ENCODE measurements around the gene CHI3L1.

The CHI3L1 gene

DNA sequence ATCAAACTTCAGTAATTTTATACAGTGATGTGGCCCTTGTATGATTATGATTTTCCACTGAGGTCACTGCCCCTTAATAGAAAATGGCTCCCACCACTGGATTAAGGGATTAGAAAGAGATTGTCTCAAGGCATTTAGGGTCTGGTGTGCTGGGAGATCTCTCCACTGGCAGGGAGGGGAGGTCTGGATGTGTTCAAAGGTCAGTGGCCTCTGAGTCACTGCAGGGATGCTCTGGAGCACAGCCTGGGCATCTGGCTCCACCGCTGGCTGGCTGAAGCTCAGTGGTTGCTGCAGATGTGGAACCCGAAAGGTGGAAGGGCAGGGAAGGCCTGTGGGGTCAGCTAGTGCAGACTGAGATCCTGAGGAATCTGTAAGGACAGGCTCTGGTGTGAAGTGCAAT lies 18.3 kb upstream of the CHI3L1 start:
- DNase-seq, result no peak

- DNase-seq, result no peak
Measured at GRCh38 chr1:203202431-203203245, 16.1 kb upstream of the CHI3L1 start.

- no peak for DNase-seq
Measured at GRCh38 chr1:203201516-203202205, 15.2 kb upstream of the CHI3L1 start.

DNA sequence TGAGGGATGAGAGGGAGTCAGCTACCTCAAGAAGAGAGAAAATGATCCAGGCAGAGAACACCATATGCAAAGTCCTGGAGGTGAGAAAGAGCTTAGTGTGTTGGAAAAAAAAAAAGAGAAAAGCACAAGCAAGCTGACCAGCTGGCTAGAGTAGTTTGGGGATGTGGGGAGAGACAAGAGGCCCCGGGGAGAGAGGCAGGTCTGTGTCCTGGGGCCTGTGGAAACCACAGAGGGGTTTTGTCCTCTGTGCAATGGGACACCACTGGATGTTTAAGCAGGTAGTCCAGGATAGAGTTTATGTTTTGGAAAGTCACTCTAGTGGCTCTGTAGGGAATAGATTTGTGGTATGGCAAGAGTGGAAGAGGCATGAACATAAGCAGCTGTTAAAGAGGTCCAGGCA lies 14.4 kb upstream of the CHI3L1 start:
- DNase-seq, result no peak

- no peak for DNase-seq
Measured at GRCh38 chr1:203199816-203200571, 13.5 kb upstream of the CHI3L1 start.

- DNase-seq, result no peak
Measured at GRCh38 chr1:203199481-203199815, 12.9 kb upstream of the CHI3L1 start.

DNA sequence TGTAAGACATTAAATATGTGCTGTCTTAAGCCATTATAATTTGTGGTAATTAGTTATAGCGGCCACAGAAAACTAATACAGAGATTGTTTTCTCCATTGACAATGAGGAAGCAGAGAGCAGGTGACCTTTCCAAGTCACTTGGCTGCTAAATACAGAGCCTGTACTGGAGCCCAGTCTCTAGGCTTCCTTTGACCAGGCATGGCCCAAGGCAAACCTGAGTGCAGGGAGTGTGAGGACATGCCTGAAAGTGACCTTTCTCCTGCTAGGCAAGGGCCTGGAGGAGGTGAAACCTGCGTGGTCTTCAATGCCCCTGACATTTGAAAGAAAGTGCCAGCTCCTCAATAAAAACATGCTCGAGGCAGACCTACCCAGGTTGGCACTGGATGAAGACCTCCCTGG lies 12.5 kb upstream of the CHI3L1 start:
- no peak for DNase-seq

- DNase-seq, result no peak
Measured at GRCh38 chr1:203197625-203198024, 11.1 kb upstream of the CHI3L1 start.

- no peak for DNase-seq
Measured at GRCh38 chr1:203196371-203196770, 9.9 kb upstream of the CHI3L1 start.

DNA sequence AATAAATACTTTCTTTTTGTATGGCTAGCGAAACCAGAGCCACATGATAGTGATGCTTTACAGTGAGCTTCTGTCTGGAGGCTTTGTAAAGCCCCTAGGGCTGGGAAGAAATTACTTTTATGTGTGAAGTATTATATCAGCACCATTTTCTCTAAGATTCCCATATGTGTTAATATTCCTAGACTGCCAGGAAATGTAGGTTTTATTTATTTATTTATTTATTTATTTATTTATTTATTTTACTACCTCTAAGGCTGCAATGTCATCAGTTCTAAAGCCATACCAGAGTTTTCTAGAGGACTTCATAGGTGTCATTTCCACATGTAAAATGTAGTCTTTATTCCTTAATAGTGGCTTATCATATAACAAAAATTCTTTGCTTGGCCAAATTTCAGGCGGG lies 4.4 kb upstream of the CHI3L1 start:
- DNase-seq, result no peak

DNA sequence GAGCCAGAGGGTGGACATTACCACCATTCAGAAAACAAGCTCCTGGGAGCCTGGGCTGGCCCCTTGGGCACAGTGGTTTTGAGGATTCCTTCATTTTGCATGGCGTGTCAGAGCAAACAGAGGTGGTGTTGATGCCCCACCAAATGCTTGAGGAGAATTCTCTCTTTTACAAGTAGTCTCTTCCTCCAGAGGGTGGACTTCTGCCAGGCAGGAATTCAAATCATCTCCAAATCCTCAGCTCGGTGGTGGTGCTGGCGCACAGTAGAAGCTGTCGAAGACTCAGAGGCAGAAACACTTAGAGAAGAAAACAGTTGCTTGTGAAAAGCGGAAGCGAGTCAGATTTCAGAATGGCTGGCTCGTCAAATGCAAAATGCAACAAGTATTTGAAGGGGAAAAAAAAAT lies 3.4 kb upstream of the CHI3L1 start:
- no peak for DNase-seq

DNA sequence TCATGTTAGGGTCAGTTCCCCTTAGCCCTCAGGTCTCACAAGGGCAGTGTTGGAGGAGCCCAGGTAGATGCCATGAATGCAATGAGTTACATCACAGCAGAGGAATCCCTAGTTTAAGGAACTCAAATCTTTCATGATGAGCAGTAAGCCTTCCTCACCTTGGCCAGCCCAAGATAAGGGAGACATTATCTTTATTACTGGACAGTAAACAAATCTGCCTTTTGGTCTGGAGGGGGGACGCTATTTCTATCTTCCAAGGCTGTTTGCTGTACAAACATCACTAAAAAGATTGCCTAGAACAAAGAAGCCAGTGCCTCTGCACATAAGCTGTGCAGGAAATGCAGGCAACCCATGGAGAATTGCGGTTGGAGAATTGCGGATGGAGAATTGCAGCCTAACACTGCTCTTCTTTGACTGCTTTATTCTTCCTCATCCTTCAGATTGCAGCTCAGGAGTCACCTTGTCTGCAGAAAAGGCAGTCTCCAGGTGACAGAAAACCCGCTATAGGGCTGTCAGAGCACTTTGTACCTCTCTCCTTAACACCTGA lies 2.3 kb upstream of the CHI3L1 start:
- no peak for DNase-seq

DNA sequence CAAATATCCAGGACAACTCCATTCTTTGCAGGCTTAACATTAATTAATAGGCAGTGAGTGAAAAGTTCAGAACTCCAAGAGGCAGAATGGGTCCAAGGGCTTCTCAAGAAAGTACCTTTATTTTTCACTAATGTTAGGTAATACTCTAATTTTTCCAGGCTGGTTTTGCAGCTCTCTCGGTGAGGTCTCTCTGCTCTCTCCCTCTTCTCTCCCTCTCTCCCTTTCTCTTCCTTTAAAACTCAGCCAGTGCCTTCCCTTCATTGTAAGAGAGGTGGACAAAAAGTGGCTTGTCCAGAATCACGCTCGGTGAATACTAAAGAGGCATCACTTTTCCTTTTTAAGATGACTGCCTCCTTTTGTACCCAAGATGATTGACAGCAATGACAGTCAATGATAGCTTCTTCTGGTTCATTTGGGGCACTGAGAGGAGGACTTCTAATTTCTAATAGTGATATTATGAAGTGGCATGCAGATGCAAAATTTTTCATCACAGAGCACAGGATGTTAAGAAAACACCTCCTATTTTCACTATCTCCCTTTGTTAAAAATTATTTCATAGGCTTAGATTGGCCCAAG lies 1.3 kb upstream of the CHI3L1 start:
- no peak for DNase-seq

GRCh38 chr1:203187304-203187685 lies 791 bp upstream of the CHI3L1 start:
- DNase-seq, result no peak

DNA sequence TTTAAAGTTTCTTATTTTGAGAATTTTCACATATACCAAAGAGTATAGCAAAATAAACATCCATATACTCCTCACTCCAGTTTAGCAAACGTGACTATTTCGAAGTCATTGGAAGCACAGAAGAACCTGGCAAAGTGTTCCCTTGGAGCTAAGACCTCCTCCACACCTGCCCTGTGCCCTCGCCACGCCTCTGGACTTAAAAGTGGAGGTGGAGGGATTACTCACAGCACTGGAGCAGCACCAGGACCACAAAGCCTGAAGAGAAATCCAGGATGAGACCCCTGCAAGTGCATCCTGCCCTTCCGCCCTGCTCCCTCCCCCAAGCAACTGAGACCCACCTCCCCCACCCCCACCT lies 436 bp downstream of the CHI3L1 start:
- no peak for DNase-seq

DNA sequence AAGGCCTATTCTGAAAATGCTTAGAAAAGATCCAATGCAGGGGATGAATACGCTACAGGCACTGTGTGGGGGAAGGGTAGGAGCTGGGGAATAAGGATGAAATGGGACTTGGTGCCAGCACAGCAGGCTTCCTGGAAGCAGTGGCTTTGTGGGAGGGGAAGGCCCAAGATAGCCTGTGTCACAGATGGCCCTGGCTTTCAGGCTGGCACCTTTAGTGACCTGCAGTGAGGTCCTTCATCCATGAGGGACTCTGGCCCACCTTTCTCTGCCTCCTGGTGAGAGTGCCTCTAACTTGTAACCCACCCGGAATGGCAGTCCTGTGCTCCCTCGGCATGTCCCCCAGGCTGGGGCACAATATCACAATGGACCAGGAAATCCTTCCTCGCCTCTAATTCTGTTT lies 919 bp downstream of the CHI3L1 start:
- no peak for DNase-seq

DNA sequence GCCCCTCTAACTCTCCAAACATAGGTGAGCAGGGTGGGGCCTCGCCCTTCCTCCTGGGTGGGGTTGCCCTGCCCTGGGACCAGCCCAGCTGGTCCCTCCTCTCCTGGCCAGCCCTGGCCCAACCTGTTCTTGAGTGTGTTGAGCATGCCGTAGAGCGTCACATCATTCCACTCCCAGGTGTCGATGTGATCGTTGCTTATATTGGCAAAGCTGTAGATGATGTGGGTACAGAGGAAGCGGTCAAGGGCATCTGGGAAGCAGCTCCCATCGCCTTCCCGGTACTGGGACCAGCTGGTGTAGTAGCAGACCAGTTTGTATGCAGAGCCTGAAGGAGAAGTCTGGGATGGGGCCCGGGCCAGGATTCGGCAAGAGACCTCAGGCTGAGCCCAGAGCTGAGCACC lies 1.4 kb downstream of the CHI3L1 start:
- DNase-seq, result no peak

DNA sequence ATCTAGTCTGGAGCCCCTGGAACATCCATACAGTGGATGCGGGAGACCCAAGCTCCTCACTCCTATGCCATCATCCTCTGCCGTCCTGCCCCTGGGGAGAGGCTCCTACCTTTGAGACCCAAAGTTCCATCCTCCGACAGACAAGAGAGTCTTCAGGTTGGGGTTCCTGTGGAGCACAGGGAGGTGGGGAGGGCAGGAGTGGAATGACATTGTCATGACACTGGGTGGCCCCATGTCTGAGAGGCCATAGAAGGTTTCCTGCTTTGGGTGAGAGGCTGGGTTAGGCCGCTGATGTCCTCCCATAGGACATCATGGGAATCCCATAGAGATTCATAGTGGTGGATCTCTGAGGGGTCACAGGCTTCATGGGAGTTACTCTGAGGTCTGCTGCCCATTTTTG lies 2.0 kb downstream of the CHI3L1 start:
- DNase-seq, result no peak

DNA sequence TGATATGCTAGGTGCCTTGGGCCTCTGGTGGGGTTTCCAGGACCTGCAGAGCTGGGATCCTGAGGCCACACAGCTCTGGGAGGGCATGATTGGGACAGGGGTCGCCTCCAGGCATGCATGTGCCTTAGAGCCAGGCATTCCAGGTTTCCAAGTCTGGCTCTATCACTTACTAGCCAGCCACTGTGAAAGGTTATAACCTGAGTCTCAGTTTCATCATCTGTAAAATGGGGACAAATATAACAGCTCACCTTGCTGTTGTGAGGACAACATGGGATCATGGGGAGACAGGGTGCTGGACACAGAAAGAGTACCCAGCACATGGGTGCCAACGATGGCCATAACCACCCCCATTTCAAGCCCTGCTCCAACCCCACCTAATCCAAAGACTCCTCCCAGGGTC lies 2.7 kb downstream of the CHI3L1 start:
- no peak for DNase-seq

- no peak for DNase-seq
Measured at GRCh38 chr1:203182387-203182953, 4.0 kb downstream of the CHI3L1 start.

- no peak for DNase-seq
Measured at GRCh38 chr1:203181586-203182386, 4.7 kb downstream of the CHI3L1 start.
